GM12878 (cell line): Measurements from ENCODE around the gene TPI1.

Experiments
- ATF3 ChIP-seq: IDR thresholded peaks from 2 replicates; pipeline ENCODE4 v1.6.1; 2011; ENCODE audit warnings: low read depth, mild to moderate bottlenecking, low read length, moderate library complexity, borderline replicate concordance; ENCODE audit errors: extremely low read depth
- CTCF ChIP-seq, 3 experiments: IDR thresholded peaks in 2 of 3; conservative IDR thresholded peaks in 1 of 3; 2 replicates each; pipeline ENCODE4 v1.5.1; 2011; ENCODE audit warnings: low read depth in 3 of 3, low read length in 3 of 3, mild to moderate bottlenecking in 3 of 3, control low read depth in 2 of 3, moderate library complexity in 2 of 3, inconsistent platforms in 1 of 3, mixed read lengths in 1 of 3; ENCODE audit not compliant: control insufficient read depth in 2 of 3, insufficient read depth in 1 of 3; ENCODE audit errors: extremely low read depth in 1 of 3
- EGR1 ChIP-seq, 2 experiments: IDR thresholded peaks; 1 replicate in 1 of 2; 2 replicates in 1 of 2; pipeline ENCODE4 v1.6.1; 2011 to 2012; ENCODE audit warnings: low read depth in 2 of 2, low read length in 2 of 2, borderline replicate concordance in 1 of 2, mild to moderate bottlenecking in 1 of 2, moderate library complexity in 1 of 2
- FOXM1 ChIP-seq: IDR thresholded peaks from 2 replicates; pipeline ENCODE4 v1.6.1; 2012; ENCODE audit warnings: low read depth, mild to moderate bottlenecking, inconsistent platforms, low read length, moderate library complexity
- GABPA ChIP-seq: IDR thresholded peaks from 2 replicates; pipeline ENCODE4 v1.6.1; 2014; ENCODE audit warnings: antibody characterized with exemption, low read depth, mild to moderate bottlenecking, inconsistent platforms
- KDM1A ChIP-seq: fragments of 200-600 bp; sonication (generic); IDR thresholded peaks from 2 replicates; pipeline ENCODE4 v1.6.1; 2016; ENCODE audit warnings: borderline replicate concordance
- MYC ChIP-seq: IDR thresholded peaks from 2 replicates; pipeline ENCODE4 v1.6.1; 2011; ENCODE audit warnings: mild to moderate bottlenecking, low read length, moderate library complexity, inconsistent platforms; ENCODE audit not compliant: insufficient read depth, insufficient replicate concordance, insufficient read length, severe bottlenecking
- POLR2AphosphoS5 ChIP-seq: IDR thresholded peaks from 2 replicates; pipeline ENCODE4 v1.6.1; 2011; ENCODE audit warnings: mild to moderate bottlenecking, low read length, inconsistent platforms
- REST ChIP-seq: IDR thresholded peaks from 2 replicates; pipeline ENCODE4 v1.6.1; 2012; ENCODE audit warnings: mild to moderate bottlenecking, low read depth, low read length
- SMAD1 ChIP-seq: fragments of 450-650 bp; IDR thresholded peaks from 2 replicates; pipeline ENCODE4 v1.6.1; 2018; ENCODE audit warnings: mild to moderate bottlenecking, low read depth; ENCODE audit not compliant: partially characterized antibody
- USF2 ChIP-seq: IDR thresholded peaks from 2 replicates; pipeline ENCODE4 v1.6.1; 2011; ENCODE audit warnings: low read depth, low read length, improper control_type of control experiment, borderline replicate concordance
- YY1 ChIP-seq: IDR thresholded peaks from 2 replicates; pipeline ENCODE4 v1.6.1; 2011; ENCODE audit warnings: low read depth, mild to moderate bottlenecking, low read length
- ZBTB40 ChIP-seq: fragments of 450-650 bp; IDR thresholded peaks from 2 replicates; pipeline ENCODE4 v1.6.1; 2016; ENCODE audit warnings: mild to moderate bottlenecking, moderate library complexity, borderline replicate concordance

GRCh38 chr12:6817662-6818157 is 49.6 kb upstream of the TPI1 start:
- TF ChIP-seq ZBTB40 (no peak), FOXM1 (no peak), YY1 (no peak), KDM1A (no peak), USF2 (no peak), CTCF (IDR thresholded peaks at IDR 0.05 in 2 of 3, conservative IDR thresholded peaks at IDR 0.05 in 1 of 3; ENCODE audit: control insufficient read depth in 2 of 3, extremely low read depth in 1 of 3, insufficient read depth in 1 of 3, low read depth in 3 of 3, low read length in 3 of 3) (no peak), MYC (no peak), ATF3 (no peak), REST (no peak), EGR1 (IDR thresholded peaks at IDR 0.05; ENCODE audit: borderline replicate concordance in 1 of 2, low read depth in 2 of 2, low read length in 2 of 2) (no peak), POLR2AphosphoS5 (no peak), GABPA (no peak), SMAD1 (no peak)
